Transverse colon (tissue), 4 donors: ENCODE measurements around the gene HOXD3. TPM values are rescaled to one million over a fixed set of nuclear protein-coding genes. Genes with fewer than 3 reads are reported as not detected.

Source experiments
- DNase-seq: peaks from one replicate; pipeline ENCODE4 v3.0.0-alpha.2; 2019
- H3K27ac ChIP-seq, 4 donors: fragments of 200-600 bp; sonication (generic); 2 replicates each; pipeline ENCODE4 v1.5.1; 2016 to 2018; ENCODE audit warnings: inconsistent platforms in 4 of 4
- H3K27me3 ChIP-seq: fragments of 200-600 bp; sonication (generic); 2 replicates; pipeline ENCODE4 v1.5.1; 2017; ENCODE audit warnings: inconsistent platforms
- H3K36me3 ChIP-seq, 4 donors: fragments of 200-600 bp; sonication (generic); 2 replicates each; pipeline ENCODE4 v1.5.1; 2017 to 2019; ENCODE audit warnings: inconsistent platforms in 4 of 4
- H3K4me1 ChIP-seq, 4 donors: fragments of 200-600 bp; sonication (generic); 2 replicates each; pipeline ENCODE4 v1.5.1; 2017 to 2020; ENCODE audit warnings: inconsistent platforms in 4 of 4
- H3K4me3 ChIP-seq, 4 donors: fragments of 200-600 bp; sonication (generic); 1 replicate in 1 of 4; 2 replicates in 3 of 4; pipeline versions ENCODE4 v1.5.1 to v1.6.1; 2017 to 2019; ENCODE audit warnings: inconsistent platforms in 4 of 4
- H3K9me3 ChIP-seq, 2 donors: fragments of 200-600 bp; sonication (generic); 2 replicates each; pipeline ENCODE4 v1.5.1; 2017 to 2019; ENCODE audit warnings: inconsistent platforms in 2 of 2
- EP300 ChIP-seq: sonication (generic); formaldehyde crosslinking; IDR thresholded peaks from one replicate; pipeline ENCODE4 v1.6.1; 2017; ENCODE audit warnings: antibody characterized with exemption, low read depth
- POLR2A ChIP-seq: fragments of 450-650 bp; IDR thresholded peaks from one replicate; pipeline ENCODE4 v1.6.1; 2016; ENCODE audit warnings: antibody characterized with exemption, mild to moderate bottlenecking, moderate library complexity
- POLR2AphosphoS5 ChIP-seq, 3 donors: sonication (generic); formaldehyde crosslinking; IDR thresholded peaks; one replicate each; pipeline ENCODE4 v1.6.1; 2016; ENCODE audit warnings: antibody characterized with exemption in 3 of 3
- WGBS, 2 donors: methylation state at CpG; one replicate each; pipeline ENCODE4 v1.1.5; 2018; ENCODE audit warnings: low coverage in 1 of 2; 5-methylcytosine and 5-hydroxymethylcytosine counted together
- in situ Hi-C, 4 donors: fragments of 200-750 bp; cut with MboI; loops; one replicate each; pipeline versions ENCODE4 v1.15.0 to v1.15.1; 2017; ENCODE audit warnings: low sequenced_read_pairs in 3 of 4, low pct_ligation_motif_present in 1 of 4, low pct_unique_long_range_greater_than_20kb in 1 of 4
- intact Hi-C: fragments of 100-400 bp; cut with DNase I; formaldehyde crosslinking; loops from one replicate; pipeline ENCODE4 v1.15.1; 2023; ENCODE audit warnings: low total_unique reads
- total RNA-seq, 4 donors: library from RNA; depleted of rRNA; stranded (reverse); fragments of >200 nt; gene quantifications; one replicate each; pipeline ENCODE4 v1.1.0, GENCODE V29; 2016
- TF ChIP-seq, protein P1 (sequence below), 5 experiments: fragments of 200-600 bp in 3 of 5; fragments of 450-650 bp in 2 of 5; sonication (generic) in 3 of 5; IDR thresholded peaks; 1 replicate in 2 of 5; 2 replicates in 3 of 5; pipeline ENCODE4 v1.5.1; 2016 to 2017; ENCODE audit warnings: antibody characterized with exemption in 5 of 5, inconsistent platforms in 3 of 5, mild to moderate bottlenecking in 2 of 5, moderate library complexity in 1 of 5

The HOXD3 gene
- total RNA-seq, 4 donors from 2014 or later = 2.0 to 15.7 (median 7.6) TPM; not detected in 1

GRCh38 chr2:176158186-176158591 lies 1.1 kb downstream of the HOXD3 start:
- peak overlapping the region in 2 of 4 donors; percentile 55 to 65 for H3K27ac ChIP-seq

DNA sequence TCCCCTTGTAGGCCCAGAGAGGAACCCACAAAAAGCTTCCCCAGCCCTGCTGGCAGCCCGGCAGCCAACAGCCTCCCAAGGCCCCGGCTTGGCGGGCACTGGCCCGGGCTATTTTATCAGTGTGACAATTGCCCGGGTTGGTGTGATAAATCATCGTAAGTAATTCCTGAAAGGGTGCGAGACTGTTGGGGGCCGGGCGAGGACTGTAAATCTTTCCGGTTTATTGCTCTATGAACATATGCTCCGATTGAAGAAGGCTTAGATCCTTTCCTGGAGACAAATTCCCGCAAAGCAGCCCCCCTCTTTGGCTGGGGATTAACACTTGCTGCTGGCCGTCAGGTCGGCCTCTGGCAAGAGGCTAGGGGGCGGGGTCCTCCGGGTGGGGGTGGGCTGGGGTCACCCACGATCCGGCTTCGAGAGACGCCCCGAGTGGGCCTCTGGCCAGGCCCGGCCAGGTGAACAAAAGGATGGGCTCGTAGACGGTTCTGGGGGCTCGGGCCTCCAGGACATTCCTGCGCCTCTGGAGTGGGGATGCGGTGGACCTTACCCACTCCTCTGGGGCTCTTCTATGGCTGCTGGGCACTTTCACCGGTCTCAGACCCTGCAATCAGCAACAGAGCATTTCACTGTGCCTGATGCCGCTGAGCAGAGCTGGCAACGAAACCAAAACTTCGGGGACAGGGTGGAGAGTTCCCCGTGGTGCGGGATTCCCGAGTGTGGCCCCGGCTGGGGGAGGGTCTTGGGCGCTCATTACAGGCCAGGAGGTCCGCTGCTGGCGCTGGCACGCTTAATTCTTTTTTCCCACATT lies 2.0 kb downstream of the HOXD3 start:
- in situ Hi-C loops (no loop called here), intact Hi-C loops (no loop called here)
- Histone ChIP-seq H3K27me3 (peaks cover 96% of the 10 kb centered on the region), H3K36me3 (no peaks in the 10 kb centered on the region), H3K4me1 (peaks cover 4 to 48% (median 24%) of the 10 kb centered on the region in 4 donors), H3K4me3 (no peak overlapping the region), H3K27ac (peak overlapping the region in 2 of 4 donors; percentile 6 to 28), H3K9me3 (no peaks in the 10 kb centered on the region)
- TF ChIP-seq POLR2AphosphoS5 (IDR thresholded peaks at IDR 0.05) (no peak), POLR2A (no peak), EP300 (no peak)
- 43% methylated on average over 39 of the region's 39 CpGs; no CpG with 5 or more reads in 1 of the 2 donors for WGBS, 2 donors
- peak; percentile 49 for DNase-seq

More at GRCh38 chr2:176158186-176158591, 1.1 kb downstream of the HOXD3 start:
- DNase-seq = no peak
- TF ChIP-seq, protein P1, sequence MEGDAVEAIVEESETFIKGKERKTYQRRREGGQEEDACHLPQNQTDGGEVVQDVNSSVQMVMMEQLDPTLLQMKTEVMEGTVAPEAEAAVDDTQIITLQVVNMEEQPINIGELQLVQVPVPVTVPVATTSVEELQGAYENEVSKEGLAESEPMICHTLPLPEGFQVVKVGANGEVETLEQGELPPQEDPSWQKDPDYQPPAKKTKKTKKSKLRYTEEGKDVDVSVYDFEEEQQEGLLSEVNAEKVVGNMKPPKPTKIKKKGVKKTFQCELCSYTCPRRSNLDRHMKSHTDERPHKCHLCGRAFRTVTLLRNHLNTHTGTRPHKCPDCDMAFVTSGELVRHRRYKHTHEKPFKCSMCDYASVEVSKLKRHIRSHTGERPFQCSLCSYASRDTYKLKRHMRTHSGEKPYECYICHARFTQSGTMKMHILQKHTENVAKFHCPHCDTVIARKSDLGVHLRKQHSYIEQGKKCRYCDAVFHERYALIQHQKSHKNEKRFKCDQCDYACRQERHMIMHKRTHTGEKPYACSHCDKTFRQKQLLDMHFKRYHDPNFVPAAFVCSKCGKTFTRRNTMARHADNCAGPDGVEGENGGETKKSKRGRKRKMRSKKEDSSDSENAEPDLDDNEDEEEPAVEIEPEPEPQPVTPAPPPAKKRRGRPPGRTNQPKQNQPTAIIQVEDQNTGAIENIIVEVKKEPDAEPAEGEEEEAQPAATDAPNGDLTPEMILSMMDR (IDR thresholded peaks at IDR 0.05) = no peak
- TF ChIP-seq POLR2A (no peak), POLR2AphosphoS5 (IDR thresholded peaks at IDR 0.05) (no peak), EP300 (no peak)
- H3K36me3 ChIP-seq = peaks cover 0 to 1% (median 0%) of the 10 kb centered on the region in 4 donors
- H3K4me1 ChIP-seq = peaks cover 4 to 44% (median 24%) of the 10 kb centered on the region in 4 donors
- WGBS, 2 donors = 14 to 34% methylated on average over 7 to 22 of the region's 22 CpGs
- intact Hi-C loops = no loop called here
- peaks cover 88% of the 10 kb centered on the region for H3K27me3 ChIP-seq
- no peaks in the 10 kb centered on the region for H3K9me3 ChIP-seq
- peak overlapping the region in 2 of 4 donors; percentile 17 to 49 for H3K4me3 ChIP-seq
- in situ Hi-C loops = no loop called here

- Histone ChIP-seq H3K27ac (peak overlapping the region in 2 of 4 donors; percentile 25 to 28), H3K9me3 (no peaks in the 10 kb centered on the region), H3K4me1 (peaks cover 4 to 48% (median 24%) of the 10 kb centered on the region in 4 donors), H3K27me3 (peaks cover 96% of the 10 kb centered on the region), H3K36me3 (no peaks in the 10 kb centered on the region), H3K4me3 (peak overlapping the region in 3 of 4 donors; percentile 4 to 13 (median 10))
- intact Hi-C loops = no loop called here
- TF ChIP-seq EP300 = no peak
- TF ChIP-seq, protein P1 (IDR thresholded peaks at IDR 0.05) = no peak
- TF ChIP-seq POLR2A = no peak
- no peak for TF ChIP-seq POLR2AphosphoS5 (IDR thresholded peaks at IDR 0.05)
- in situ Hi-C loops = no loop called here
- DNase-seq = no peak
- WGBS, 2 donors = 68% methylated on average over 20 of the region's 44 CpGs; no CpG with 5 or more reads in 1 of the 2 donors
Measured at GRCh38 chr2:176159663-176160250, 2.6 kb downstream of the HOXD3 start.

GRCh38 chr2:176160251-176160985 lies 3.3 kb downstream of the HOXD3 start:
- in situ Hi-C loops (no loop called here), intact Hi-C loops (no loop called here)
- Histone ChIP-seq H3K9me3 (no peaks in the 10 kb centered on the region), H3K27ac (peak overlapping the region in 2 of 4 donors; percentile 25 to 28), H3K27me3 (peaks cover 96% of the 10 kb centered on the region), H3K4me3 (peak overlapping the region in 3 of 4 donors; percentile 4 to 13 (median 10)), H3K36me3 (no peaks in the 10 kb centered on the region), H3K4me1 (peaks cover 4 to 55% (median 27%) of the 10 kb centered on the region in 4 donors)
- no peak for TF ChIP-seq POLR2AphosphoS5 (IDR thresholded peaks at IDR 0.05)
- no peak for TF ChIP-seq EP300
- TF ChIP-seq, protein P1 (IDR thresholded peaks at IDR 0.05) = no peak
- no peak for TF ChIP-seq POLR2A
- WGBS, 2 donors = 51% methylated on average over 49 of the region's 50 CpGs; no CpG with 5 or more reads in 1 of the 2 donors
- no peak for DNase-seq
